VCaP (cell line): ENCODE results near the gene GIT1.

Experiments used
- H3K27ac ChIP-seq: fragments of 450-650 bp; 2 replicates; pipeline ENCODE4 v1.5.1; 2017
- TF ChIP-seq, protein P1 (sequence below): fragments of 450-650 bp; conservative IDR thresholded peaks from 2 replicates; pipeline ENCODE4 v1.5.1; 2017; ENCODE audit warnings: mild to moderate bottlenecking, moderate library complexity

The GIT1 gene

DNA sequence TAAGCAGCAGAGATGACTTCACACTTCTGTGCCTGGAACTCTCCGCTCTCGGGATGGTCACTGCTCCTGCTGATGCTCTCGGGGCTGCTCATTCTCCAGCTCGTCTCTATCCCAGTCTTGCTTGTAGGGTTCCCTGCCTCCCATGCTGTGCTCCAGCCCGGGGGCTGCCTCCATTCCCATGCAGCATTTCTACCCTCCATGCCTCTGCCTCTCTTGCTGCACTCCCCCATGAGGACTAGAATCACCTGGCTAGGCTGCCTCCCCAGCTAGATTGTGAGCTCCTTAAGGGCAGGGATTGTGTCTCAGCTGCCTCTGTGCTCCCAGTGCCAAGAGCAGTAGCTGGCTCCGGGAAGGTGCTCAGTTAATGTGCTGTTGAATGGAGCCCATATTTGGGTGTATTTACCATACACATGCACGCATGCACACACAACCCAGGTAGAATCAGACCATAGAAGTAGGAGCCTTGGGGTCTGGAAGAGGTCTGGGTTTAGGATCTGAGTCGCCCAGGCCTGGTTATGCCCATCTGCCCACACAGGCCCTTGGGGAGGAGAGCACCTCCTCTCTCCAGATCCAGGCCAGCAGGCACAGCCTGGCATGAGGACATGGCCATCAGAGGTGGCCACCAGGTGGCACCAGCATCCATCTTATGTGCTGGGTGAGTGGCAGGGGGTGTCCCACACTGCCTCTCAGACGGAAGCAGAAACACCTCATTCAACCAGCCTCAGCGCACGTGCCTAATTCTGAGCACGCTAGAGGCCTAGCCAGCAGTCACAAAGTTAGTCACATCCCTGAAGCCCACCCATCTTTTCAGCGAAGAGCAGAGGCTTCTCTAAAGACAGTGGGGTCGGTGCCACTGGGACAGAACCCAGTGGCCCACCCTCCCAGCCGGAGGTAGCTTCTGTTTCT, 9.3 kb downstream of the GIT1 start:
- TF ChIP-seq, protein P1, sequence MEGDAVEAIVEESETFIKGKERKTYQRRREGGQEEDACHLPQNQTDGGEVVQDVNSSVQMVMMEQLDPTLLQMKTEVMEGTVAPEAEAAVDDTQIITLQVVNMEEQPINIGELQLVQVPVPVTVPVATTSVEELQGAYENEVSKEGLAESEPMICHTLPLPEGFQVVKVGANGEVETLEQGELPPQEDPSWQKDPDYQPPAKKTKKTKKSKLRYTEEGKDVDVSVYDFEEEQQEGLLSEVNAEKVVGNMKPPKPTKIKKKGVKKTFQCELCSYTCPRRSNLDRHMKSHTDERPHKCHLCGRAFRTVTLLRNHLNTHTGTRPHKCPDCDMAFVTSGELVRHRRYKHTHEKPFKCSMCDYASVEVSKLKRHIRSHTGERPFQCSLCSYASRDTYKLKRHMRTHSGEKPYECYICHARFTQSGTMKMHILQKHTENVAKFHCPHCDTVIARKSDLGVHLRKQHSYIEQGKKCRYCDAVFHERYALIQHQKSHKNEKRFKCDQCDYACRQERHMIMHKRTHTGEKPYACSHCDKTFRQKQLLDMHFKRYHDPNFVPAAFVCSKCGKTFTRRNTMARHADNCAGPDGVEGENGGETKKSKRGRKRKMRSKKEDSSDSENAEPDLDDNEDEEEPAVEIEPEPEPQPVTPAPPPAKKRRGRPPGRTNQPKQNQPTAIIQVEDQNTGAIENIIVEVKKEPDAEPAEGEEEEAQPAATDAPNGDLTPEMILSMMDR, result peak; percentile 99

DNA sequence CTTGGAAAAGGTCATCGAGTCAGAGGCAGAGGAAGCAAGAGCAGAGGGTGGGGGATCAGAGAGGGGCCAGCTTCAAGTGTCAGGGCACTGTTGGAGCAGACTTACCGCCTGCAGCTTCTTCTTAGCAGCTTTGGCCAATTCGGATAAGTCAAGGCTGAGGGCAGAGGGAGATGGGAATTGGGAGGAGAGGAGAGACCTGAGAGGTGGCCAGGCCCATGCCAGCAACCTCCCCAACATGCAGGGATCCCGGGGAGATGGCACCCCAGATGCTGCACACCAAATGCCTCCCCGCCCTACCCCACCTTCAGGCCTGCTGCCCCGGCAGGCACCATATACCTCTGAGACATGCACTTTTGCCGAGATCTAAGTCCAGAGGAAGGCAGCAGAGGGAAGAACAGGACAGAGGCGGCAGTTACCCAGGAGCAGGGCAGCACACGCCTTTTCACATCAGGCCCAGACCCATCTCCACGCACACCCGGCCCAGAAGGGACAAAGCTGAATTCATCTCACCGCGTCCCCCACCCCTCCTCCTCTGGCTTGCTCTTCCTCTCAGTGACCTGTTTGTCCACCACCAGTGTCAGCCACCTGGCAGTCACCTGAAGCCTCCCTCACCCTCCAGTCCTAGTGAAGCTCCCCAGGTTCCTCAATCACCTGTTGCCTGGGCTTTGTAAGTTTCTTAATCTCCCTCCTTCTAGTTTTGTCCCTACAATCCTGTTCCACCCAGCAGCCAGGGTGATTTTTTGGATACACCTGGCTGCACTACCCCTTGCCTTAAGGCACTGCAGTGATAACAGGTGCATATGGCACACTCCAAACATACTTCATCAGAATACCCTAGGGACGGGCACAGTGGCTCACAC, 10.6 kb downstream of the GIT1 start:
- H3K27ac ChIP-seq, result peak overlapping the region; percentile 59; the same call in 1 of the 2 replicates
- TF ChIP-seq, protein P1, result no peak

More for the DNA sequence above, 9.3 kb downstream of the GIT1 start:
- H3K27ac ChIP-seq, result peak overlapping the region; percentile 59

DNA sequence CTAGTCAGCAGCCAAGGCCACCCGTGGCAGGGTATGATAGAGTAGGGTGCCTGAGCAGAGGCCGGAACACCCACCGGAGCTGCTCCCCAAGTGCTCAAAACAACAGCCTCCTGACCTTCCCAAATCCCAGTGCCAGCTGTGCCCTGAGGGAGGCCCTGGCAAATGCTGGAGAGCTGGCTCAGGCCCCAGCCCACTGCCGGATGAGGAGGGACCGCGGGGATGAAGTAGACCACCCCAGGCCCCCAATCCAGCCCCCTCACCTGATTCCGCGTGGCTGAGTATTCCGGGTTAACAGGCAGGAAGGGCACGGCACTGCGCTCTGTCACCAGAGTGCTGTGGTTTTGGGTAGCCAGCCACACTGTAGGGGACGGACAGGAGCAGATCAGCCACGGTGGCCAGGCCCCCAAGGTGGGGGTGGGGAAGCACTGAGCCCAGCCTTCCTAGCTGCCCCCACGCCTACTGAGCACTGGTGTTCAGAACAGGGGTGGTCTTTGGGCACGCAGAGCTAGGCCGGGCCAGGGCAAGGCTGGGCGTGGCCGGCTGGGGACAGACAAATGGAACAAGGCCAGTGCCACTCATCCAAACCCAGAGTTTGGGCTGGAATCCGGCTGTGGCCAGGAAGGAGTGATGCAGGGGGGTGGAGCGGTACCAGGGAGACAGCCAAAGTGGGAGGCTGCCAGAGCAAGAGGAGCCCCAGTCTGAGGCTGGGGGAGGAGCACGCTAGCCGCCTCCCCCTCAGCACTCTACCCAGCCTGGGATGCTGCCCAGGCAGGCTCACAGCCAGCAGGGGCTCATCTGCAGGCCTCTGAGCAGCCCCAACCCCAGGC, 11.8 kb downstream of the GIT1 start:
- 0 out of 2 replicates have a peak overlapping the region, but pooled peaks have one; percentile 59 for H3K27ac ChIP-seq
- TF ChIP-seq, protein P1, result no peak

DNA sequence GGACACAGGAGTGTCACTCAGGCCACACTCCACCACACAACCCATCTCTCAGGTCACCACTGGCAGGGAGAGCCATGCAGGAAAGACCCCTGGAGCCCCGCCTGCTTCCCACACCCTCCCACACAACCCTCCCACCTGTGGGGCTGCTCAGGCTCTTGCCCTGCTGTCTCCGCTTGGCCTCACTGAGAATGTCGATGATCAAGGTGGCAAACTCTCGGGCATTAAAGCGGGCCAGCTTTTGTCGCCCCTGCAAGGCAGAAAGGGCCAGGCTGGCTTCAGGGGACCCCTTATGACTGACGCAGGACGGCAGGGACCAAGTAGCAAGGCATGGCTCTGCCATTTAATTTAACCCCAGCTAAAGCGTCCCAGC, 12.5 kb downstream of the GIT1 start:
- TF ChIP-seq, protein P1, result no peak
- no peak overlapping the region for H3K27ac ChIP-seq

DNA sequence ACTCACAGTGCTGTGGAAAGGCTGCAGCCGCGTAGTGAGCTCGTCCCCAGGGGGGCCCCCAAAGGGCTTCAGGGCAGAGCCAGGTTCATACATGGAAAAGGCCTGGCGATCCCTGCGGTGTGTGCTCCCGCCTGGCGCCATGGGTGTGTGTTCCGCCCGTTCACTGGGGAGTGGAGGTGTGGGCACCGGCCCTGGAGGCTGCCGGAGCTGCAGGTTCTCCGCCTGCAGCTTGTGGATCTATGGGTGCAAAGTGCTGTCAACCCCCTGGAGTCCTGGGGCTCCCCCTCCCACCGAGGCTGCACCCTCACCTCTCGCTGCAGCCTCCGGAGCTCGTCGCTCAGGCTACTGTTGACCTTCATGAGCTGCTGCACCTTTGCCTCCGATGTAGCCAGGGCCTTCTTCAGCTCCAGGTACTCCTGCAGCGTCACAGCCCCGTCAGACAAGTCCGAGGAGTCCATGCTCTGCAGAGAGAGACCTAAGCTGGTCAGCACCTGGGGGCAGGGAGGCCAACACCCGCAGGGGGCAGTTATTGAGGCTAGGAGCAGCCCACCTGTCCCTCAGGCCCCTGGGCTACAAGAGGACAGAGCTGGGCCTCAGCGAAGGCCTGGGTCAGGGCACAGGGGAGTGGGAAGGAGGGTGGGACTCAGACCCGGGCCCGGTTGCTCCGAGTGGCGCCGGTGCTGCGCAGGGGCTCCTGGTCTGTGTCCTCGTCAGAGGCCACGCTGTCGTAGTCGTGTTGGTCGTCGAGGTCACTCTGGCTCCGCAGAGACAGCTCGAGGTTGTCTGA, 13.0 kb downstream of the GIT1 start:
- H3K27ac ChIP-seq, result no peak overlapping the region
- TF ChIP-seq, protein P1, result no peak

DNA sequence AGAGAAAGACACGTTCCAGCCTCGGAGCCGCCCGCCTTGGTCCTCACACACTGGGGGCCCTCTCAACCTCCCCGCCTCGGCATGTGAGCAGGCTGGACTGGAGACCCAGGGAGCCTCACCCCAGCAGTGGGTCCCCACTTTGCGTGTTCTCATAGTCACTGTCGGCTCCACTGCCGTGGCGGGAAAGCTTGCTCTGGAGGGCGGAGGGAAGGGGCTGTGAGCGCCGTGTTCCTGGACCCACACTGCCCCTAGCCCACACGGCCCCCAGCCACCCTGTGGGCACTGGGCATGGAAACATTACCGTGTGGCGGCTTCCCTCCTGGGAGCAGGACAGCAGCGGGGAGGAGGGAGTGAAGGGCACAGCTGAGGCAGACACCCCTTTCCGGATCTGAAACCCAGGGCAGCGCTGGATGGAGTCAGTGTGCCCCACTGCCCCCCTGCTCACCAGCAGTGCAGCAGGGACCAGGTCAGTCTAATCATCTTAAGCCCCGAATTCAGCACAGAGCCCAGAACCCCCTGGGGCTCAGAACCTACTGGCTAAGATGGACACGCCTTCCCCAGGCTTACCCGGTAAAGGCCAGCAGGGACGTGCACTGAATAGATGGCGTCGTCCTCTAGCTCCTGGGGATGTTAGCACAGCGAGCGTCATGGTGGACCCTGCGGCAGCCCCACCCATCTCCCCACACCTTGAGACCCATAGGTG, 13.8 kb downstream of the GIT1 start:
- H3K27ac ChIP-seq, result no peak overlapping the region
- TF ChIP-seq, protein P1, result no peak
